ACC112 (cell line): Measurements from ENCODE around the gene RAP2A.

ENCODE experiments used
- H2AFZ ChIP-seq: fragments of 200-600 bp; sonication (generic); one replicate; pipeline ENCODE4 v1.6.0; 2017; ENCODE audit warnings: antibody characterized with exemption, low read length; ENCODE audit not compliant: unreplicated experiment
- H3K27ac ChIP-seq: fragments of 200-600 bp; sonication (generic); 2 replicates; pipeline ENCODE4 v1.5.1; 2014; ENCODE audit warnings: low read depth, mild to moderate bottlenecking, antibody characterized with exemption, low read length, moderate library complexity
- H3K27me3 ChIP-seq: fragments of 200-600 bp; sonication (generic); 2 replicates; pipeline ENCODE4 v1.6.1; 2014; ENCODE audit warnings: mild to moderate bottlenecking, antibody characterized with exemption, low read length, moderate library complexity, mixed read lengths; ENCODE audit not compliant: insufficient read depth
- H3K36me3 ChIP-seq: fragments of 200-600 bp; sonication (generic); 2 replicates; pipeline ENCODE4 v1.6.1; 2016; ENCODE audit warnings: mild to moderate bottlenecking, antibody characterized with exemption, low read length, moderate library complexity, mixed read lengths; ENCODE audit not compliant: insufficient read depth
- H3K4me1 ChIP-seq: fragments of 200-600 bp; sonication (generic); one replicate; pipeline ENCODE4 v1.6.1; 2016; ENCODE audit warnings: low read length, mixed read lengths; ENCODE audit not compliant: insufficient read depth, unreplicated experiment, control insufficient read depth
- H3K4me3 ChIP-seq: fragments of 200-600 bp; sonication (generic); 2 replicates; pipeline ENCODE4 v1.5.1; 2014; ENCODE audit warnings: mild to moderate bottlenecking, low read depth, low read length
- H3K79me2 ChIP-seq: fragments of 200-600 bp; sonication (generic); one replicate; pipeline ENCODE4 v1.6.0; 2016; ENCODE audit warnings: low read length; ENCODE audit not compliant: control insufficient read depth, unreplicated experiment, insufficient read depth

The RAP2A gene

DNA sequence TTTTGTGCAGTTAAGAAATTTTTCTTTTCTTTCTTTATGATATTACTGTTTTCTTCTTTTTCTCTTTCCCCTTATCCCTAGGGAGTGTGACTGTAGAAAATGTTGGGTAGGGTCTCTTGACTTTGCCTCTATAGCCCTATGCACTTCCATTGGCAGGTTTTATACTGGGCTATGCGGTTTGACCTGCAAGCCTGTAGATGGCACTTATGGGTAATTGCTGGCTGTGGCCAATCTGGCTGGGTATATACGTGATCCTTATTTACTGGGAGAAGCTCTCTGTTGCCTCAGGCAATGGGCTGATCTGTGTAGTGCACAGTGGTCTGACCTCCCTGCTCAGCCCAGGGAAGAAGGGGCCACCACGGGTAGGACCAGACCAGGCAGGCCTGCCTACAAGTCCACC lies 78.8 kb downstream of the RAP2A start:
- Histone ChIP-seq H3K4me1 (no peaks in the 10 kb centered on the region), H3K27me3 (peaks cover 21% of the 10 kb centered on the region; the same call in 1 of the 2 replicates), H3K4me3 (no peak overlapping the region), H3K27ac (no peak overlapping the region), H3K36me3 (no peaks in the 10 kb centered on the region), H3K79me2 (no peaks in the 10 kb centered on the region), H2AFZ (no peak overlapping the region)

DNA sequence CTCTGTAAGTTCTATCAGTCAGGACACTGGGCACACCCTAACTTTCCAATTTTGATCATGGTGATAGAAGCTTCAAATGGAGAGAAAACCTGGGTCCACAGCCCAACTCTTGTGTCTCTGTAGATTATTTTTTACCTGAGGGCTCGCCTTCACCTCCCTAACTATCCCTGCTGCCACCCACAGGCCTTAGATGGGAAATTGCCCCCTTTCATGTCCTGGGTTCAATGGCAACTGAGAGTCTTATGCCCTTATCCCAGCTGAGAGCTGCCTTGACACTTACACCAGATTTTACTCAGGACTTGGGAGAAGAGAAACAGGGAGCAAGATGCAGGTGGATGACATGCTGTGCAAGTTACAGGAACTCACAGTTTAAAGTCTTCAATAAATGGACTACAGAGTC lies 81.7 kb downstream of the RAP2A start:
- Histone ChIP-seq H2AFZ (no peak overlapping the region), H3K79me2 (no peaks in the 10 kb centered on the region), H3K27ac (no peak overlapping the region), H3K36me3 (no peaks in the 10 kb centered on the region), H3K27me3 (peaks cover 16% of the 10 kb centered on the region; the same call in 1 of the 2 replicates), H3K4me3 (no peak overlapping the region), H3K4me1 (no peaks in the 10 kb centered on the region)

DNA sequence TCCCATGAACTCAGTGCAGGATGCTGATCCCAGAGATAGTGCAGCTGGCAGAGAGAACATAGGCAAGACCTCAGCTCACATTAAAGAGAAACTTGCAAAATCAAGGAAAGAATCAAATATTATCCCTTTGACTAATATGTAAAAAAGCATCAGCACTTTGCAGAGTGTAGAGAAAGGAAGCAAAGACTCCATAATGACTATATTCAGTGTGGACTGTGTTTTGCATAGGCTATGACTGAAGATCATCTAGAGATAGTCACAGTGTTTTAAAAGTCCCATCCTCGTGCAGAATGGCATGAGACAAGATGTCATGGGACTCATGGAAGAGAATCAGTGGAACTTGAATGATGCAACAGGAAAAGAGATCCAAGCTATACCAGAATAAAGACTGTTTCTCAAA lies 84.0 kb downstream of the RAP2A start:
- Histone ChIP-seq H3K27me3 (0 out of 2 replicates have a peak, but pooled peaks cover 5% of the 10 kb centered on the region), H3K79me2 (no peaks in the 10 kb centered on the region), H3K4me3 (no peak overlapping the region), H2AFZ (no peak overlapping the region), H3K4me1 (no peaks in the 10 kb centered on the region), H3K36me3 (no peaks in the 10 kb centered on the region), H3K27ac (no peak overlapping the region)
